ENCODE results near the gene PHF24.

PHF24 gene

GRCh38 chr9:34994900-34995669 is 37.0 kb downstream of the PHF24 start:
- no peak overlapping the region for H3K4me3 ChIP-seq (ENCODE audit: low read depth, low read length)
- TF ChIP-seq CTCF (IDR thresholded peaks at IDR 0.05; ENCODE audit: borderline replicate concordance, insufficient read depth, low read depth, low read length), result no peak

- no peak overlapping the region for H3K4me3 ChIP-seq (ENCODE audit: low read depth, low read length)
- TF ChIP-seq CTCF (IDR thresholded peaks at IDR 0.05; ENCODE audit: borderline replicate concordance, insufficient read depth, low read depth, low read length), result no peak
These were observed 37.6 kb downstream of the PHF24 start for GRCh38 chr9:34995670-34996060.

DNA sequence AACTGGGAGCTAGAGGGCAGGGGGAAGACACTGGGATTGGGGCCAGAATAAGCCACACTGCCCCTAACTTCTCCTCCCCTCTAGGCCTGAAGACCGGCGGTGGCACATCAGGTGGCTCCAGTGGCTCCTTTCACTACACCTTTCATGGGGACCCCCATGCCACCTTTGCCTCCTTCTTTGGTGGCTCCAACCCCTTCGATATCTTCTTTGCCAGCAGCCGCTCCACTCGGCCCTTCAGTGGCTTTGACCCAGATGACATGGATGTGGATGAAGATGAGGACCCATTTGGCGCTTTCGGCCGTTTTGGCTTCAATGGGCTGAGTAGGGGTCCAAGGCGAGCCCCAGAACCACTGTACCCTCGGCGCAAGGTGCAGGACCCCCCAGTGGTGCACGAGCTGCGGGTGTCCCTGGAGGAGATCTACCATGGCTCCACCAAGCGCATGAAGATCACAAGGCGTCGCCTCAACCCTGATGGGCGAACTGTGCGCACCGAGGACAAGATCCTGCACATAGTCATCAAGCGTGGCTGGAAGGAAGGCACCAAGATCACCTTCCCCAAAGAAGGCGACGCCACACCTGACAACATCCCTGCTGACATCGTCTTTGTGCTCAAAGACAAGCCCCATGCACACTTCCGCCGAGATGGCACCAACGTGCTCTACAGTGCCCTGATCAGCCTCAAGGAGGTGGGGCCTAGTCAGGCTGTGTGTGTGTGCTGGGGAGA is 38.3 kb downstream of the PHF24 start:
- H3K4me3 ChIP-seq (ENCODE audit: low read depth, low read length), result no peak overlapping the region
- no peak for TF ChIP-seq CTCF (IDR thresholded peaks at IDR 0.05; ENCODE audit: borderline replicate concordance, insufficient read depth, low read depth, low read length)

GRCh38 chr9:34996905-34997279 is 38.8 kb downstream of the PHF24 start:
- TF ChIP-seq CTCF (IDR thresholded peaks at IDR 0.05; ENCODE audit: borderline replicate concordance, insufficient read depth, low read depth, low read length), result no peak
- no peak overlapping the region for H3K4me3 ChIP-seq (ENCODE audit: low read depth, low read length)

- no peak overlapping the region for H3K4me3 ChIP-seq (ENCODE audit: low read depth, low read length)
- no peak for TF ChIP-seq CTCF (IDR thresholded peaks at IDR 0.05; ENCODE audit: borderline replicate concordance, insufficient read depth, low read depth, low read length)
These were observed 39.3 kb downstream of the PHF24 start for GRCh38 chr9:34997379-34997781.

- TF ChIP-seq CTCF (IDR thresholded peaks at IDR 0.05; ENCODE audit: borderline replicate concordance, insufficient read depth, low read depth, low read length), result no peak
- no peak overlapping the region for H3K4me3 ChIP-seq (ENCODE audit: low read depth, low read length)
These were observed 40.2 kb downstream of the PHF24 start for GRCh38 chr9:34998266-34998665.

DNA sequence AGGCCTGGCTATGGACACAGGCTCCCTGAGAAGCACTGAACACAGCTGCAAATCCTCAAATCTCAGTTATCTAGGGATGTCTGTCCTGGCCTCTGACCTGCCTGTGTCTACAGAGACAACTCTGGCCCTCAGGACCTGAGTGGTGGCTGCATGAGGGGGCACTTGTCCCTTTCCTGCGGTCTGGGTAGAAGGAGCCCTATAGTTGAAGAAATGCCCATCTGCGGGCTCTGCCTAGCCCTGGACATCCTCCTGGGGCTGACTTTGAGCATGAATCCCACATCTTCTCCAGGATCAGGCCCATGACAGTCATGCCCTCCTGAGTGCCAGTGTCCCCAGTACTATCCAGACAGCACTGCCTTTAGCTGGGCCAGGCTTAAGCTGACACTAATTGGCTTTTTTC is 41.5 kb downstream of the PHF24 start:
- H3K4me3 ChIP-seq (ENCODE audit: low read depth, low read length), result no peak overlapping the region
- TF ChIP-seq CTCF (IDR thresholded peaks at IDR 0.05; ENCODE audit: borderline replicate concordance, insufficient read depth, low read depth, low read length), result no peak
